Measurements from ENCODE around the gene PHF23. TPM values are rescaled to one million over a fixed set of nuclear protein-coding genes. Genes with fewer than 3 reads are reported as not detected.

The PHF23 gene
- total RNA-seq, 1 experiment from 2014 or later = 48.5 TPM

GRCh38 chr17:7221278-7222092 is 17.8 kb downstream of the PHF23 start (continued):
- TF ChIP-seq CTCF (IDR thresholded peaks at IDR 0.05 in 2 of 3, conservative IDR thresholded peaks at IDR 0.05 in 1 of 3; ENCODE audit: borderline replicate concordance in 1 of 3, insufficient read depth in 1 of 3, low read depth in 2 of 3, low read length in 2 of 3) = no peak

GRCh38 chr17:7220593-7221277 is 18.5 kb downstream of the PHF23 start:
- H3K79me2 ChIP-seq (ENCODE audit: insufficient read depth, low read length) = peaks cover 30% of the 10 kb centered on the region
- ATAC-seq = peak; percentile 73
- DNase-seq (ENCODE audit: low read depth, low spot score) = no peak
- H3K27me3 ChIP-seq (ENCODE audit: insufficient read depth, low read length) = no peaks in the 10 kb centered on the region
- H3K4me3 ChIP-seq (replicated peaks in 1 of 2; ENCODE audit: low read depth in 1 of 2, low read length in 2 of 2) = peak overlapping the region; percentile 69 to 75
- H3K4me1 ChIP-seq (ENCODE audit: control insufficient read depth in 1 of 2, insufficient read depth in 2 of 2, low read length in 2 of 2) = peaks cover 7 to 48% of the 10 kb centered on the region in 2 experiments; a peak in 3 of 4 replicates
- H4K20me1 ChIP-seq (ENCODE audit: insufficient read depth) = no peaks in the 10 kb centered on the region
- peak overlapping the region; percentile 95 for H3K9ac ChIP-seq (ENCODE audit: low read length)
- peak overlapping the region; percentile 96 for H3K4me2 ChIP-seq (ENCODE audit: low read length)
- H3K27ac ChIP-seq (ENCODE audit: low read depth, low read length) = peak overlapping the region; percentile 99
- H2AFZ ChIP-seq (ENCODE audit: low read depth, low read length, poor library complexity, severe bottlenecking) = no peak overlapping the region
- TF ChIP-seq YY1 (IDR thresholded peaks at IDR 0.05; ENCODE audit: extremely low read depth, insufficient replicate concordance, low read depth, low read length) = no peak
- TF ChIP-seq POLR2AphosphoS5 (IDR thresholded peaks at IDR 0.05; ENCODE audit: low read depth, low read length) = peak; percentile 44; the same call in 1 of the 2 replicates
- TF ChIP-seq JUND (IDR thresholded peaks at IDR 0.05) = no peak
- peak in 2 of 3 experiments; percentile 74 to 80; a peak in 5 of 6 replicates for TF ChIP-seq CTCF (IDR thresholded peaks at IDR 0.05 in 2 of 3, conservative IDR thresholded peaks at IDR 0.05 in 1 of 3; ENCODE audit: borderline replicate concordance in 1 of 3, insufficient read depth in 1 of 3, low read depth in 2 of 3, low read length in 2 of 3)
- TF ChIP-seq RAD21 (IDR thresholded peaks at IDR 0.05; ENCODE audit: low read depth) = peak; percentile 68
- no TSS peak for BruUV-seq (replicated peaks)
- intact Hi-C loops (cut with micrococcal nuclease) = loop anchor here (2.0 kb wide), 1 partner anchor 76 kb away; no protein-coding TSS in a partner anchor
- no peaks in the 10 kb centered on the region for H3K9me2 ChIP-seq (ENCODE audit: insufficient read depth)
- H3K36me3 ChIP-seq (ENCODE audit: control insufficient read depth in 1 of 2, insufficient read depth in 2 of 2, low read length in 2 of 2) = peaks cover 28 to 34% of the 10 kb centered on the region in 2 experiments; a peak in 3 of 4 replicates
- no peaks in the 10 kb centered on the region for H3K9me3 ChIP-seq (ENCODE audit: control insufficient read depth in 1 of 2, insufficient read depth in 1 of 2, low read depth in 1 of 2, low read length in 2 of 2)
- ChIA-PET POLR2A (interaction anchor here (0.8 to 3.2 kb wide), 10 partner anchors 14 to 363 kb away, joined by 3 to 19 read pairs (median 9); partner anchors contain the start of genes DVL2, GABARAP, MPDU1 and PHF23), CTCF (interaction anchor here (0.9 to 2.8 kb wide), 14 partner anchors 8 to 340 kb away, joined by 3 to 37 read pairs (median 5); partner anchors contain the start of genes GABARAP, NEURL4, PHF23 and SLC2A4), RAD21 (ENCODE audit: low non-redundant PET in 1 of 2, low total read pairs in 2 of 2, uncharacterized antibody in 2 of 2, unreplicated experiment in 2 of 2) (interaction anchor here (0.6 to 1.2 kb wide), 8 partner anchors 15 to 188 kb away, joined by 3 to 7 read pairs (median 5); no protein-coding TSS in a partner anchor)

All from HCT116 (cell line).